Measurements from ENCODE around the gene IFIT5.

Gene IFIT5

GRCh38 chr10:89425000-89425399, 10.6 kb downstream of the IFIT5 start:
- TF ChIP-seq, protein P1, sequence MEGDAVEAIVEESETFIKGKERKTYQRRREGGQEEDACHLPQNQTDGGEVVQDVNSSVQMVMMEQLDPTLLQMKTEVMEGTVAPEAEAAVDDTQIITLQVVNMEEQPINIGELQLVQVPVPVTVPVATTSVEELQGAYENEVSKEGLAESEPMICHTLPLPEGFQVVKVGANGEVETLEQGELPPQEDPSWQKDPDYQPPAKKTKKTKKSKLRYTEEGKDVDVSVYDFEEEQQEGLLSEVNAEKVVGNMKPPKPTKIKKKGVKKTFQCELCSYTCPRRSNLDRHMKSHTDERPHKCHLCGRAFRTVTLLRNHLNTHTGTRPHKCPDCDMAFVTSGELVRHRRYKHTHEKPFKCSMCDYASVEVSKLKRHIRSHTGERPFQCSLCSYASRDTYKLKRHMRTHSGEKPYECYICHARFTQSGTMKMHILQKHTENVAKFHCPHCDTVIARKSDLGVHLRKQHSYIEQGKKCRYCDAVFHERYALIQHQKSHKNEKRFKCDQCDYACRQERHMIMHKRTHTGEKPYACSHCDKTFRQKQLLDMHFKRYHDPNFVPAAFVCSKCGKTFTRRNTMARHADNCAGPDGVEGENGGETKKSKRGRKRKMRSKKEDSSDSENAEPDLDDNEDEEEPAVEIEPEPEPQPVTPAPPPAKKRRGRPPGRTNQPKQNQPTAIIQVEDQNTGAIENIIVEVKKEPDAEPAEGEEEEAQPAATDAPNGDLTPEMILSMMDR (IDR thresholded peaks at IDR 0.05; ENCODE audit: low read depth, low read length, missing control alignments): no peak
- no peak for DNase-seq
- in situ Hi-C loops (cut with HindIII; ENCODE audit: low pct_ligation_motif_present, low sequenced_read_pairs): no loop called here
- H3K27ac ChIP-seq: no peak overlapping the region
- H3K27me3 ChIP-seq (replicated peaks): no peaks in the 10 kb centered on the region
- H3K36me3 ChIP-seq (replicated peaks): no peaks in the 10 kb centered on the region
- H3K4me3 ChIP-seq (ENCODE audit: low read depth, low read length): no peak overlapping the region

DNA sequence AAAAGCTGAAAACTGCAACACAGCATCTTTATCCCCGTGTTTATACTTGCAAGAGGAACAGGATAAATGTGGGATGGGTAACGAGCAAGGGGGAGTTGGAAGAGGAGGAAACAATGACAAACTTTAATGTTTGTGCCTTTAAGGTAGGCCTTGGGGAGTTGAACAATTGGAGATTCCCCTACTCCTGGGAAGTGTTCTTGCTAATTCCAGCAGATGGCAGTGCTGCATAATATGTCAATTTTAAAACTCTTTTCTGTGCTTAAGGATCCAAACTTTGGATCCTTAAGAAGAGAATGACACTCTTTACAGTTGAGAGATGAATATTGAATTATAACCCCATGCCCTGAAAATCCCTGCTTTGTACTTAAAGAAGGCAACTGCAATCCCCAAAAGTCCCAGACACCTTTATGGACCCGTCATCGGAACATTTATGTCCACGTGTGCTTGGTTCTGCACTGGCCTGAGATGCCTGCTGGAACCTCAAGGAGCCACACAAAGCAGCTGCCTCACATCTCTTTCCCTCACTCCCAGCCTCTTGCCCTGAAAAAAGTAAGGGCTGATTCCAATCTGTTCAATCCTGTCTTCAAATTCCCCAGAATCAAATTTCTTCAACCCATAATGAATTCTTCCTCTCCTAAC, 12.0 kb downstream of the IFIT5 start:
- in situ Hi-C loops (cut with HindIII; ENCODE audit: low pct_ligation_motif_present, low sequenced_read_pairs): no loop called here
- no peak overlapping the region for H3K27ac ChIP-seq
- TF ChIP-seq, protein P1 (IDR thresholded peaks at IDR 0.05; ENCODE audit: low read depth, low read length, missing control alignments): peak; percentile 74
- no peaks in the 10 kb centered on the region for H3K36me3 ChIP-seq (replicated peaks)
- H3K4me3 ChIP-seq (ENCODE audit: low read depth, low read length): no peak overlapping the region
- peak; percentile 51 for DNase-seq
- H3K27me3 ChIP-seq (replicated peaks): no peaks in the 10 kb centered on the region

GRCh38 chr10:89427629-89428028, 13.3 kb downstream of the IFIT5 start:
- peak; percentile 76 for DNase-seq

GRCh38 chr10:89428877-89429276, 14.5 kb downstream of the IFIT5 start:
- Histone ChIP-seq H3K27me3 (replicated peaks) (no peaks in the 10 kb centered on the region), H3K4me3 (ENCODE audit: low read depth, low read length) (no peak overlapping the region), H3K27ac (no peak overlapping the region), H3K36me3 (replicated peaks) (no peaks in the 10 kb centered on the region)
- TF ChIP-seq, protein P1 (IDR thresholded peaks at IDR 0.05; ENCODE audit: low read depth, low read length, missing control alignments): no peak
- DNase-seq: no peak
- in situ Hi-C loops (cut with HindIII; ENCODE audit: low pct_ligation_motif_present, low sequenced_read_pairs): no loop called here

More at GRCh38 chr10:89427629-89428028, 13.3 kb downstream of the IFIT5 start:
- TF ChIP-seq, protein P1 (IDR thresholded peaks at IDR 0.05; ENCODE audit: low read depth, low read length, missing control alignments): no peak
- Histone ChIP-seq H3K4me3 (ENCODE audit: low read depth, low read length) (no peak overlapping the region), H3K27me3 (replicated peaks) (no peaks in the 10 kb centered on the region), H3K27ac (peak overlapping the region; percentile 62), H3K36me3 (replicated peaks) (no peaks in the 10 kb centered on the region)
- in situ Hi-C loops (cut with HindIII; ENCODE audit: low pct_ligation_motif_present, low sequenced_read_pairs): no loop called here

DNA sequence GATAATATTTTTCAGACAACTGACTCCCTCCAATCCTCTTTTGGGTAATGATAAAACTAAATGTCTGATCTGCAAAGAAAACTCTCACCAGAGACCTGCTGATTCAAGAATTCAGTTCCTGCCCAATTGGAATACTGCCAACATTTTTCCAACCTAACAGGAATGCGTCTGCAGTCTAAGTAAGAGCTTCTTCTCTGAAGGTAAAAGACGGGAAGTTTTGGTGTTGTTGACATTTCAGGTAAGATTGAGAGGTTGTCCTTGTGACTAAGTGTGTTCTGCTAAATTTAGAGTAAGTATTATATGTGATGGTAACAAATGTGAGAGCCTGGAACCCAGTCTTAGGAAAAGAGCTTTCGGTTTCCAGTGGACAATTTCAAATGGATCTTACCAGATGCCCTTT, 17.6 kb downstream of the IFIT5 start:
- DNase-seq: peak; percentile 55
- no peak overlapping the region for H3K4me3 ChIP-seq (ENCODE audit: low read depth, low read length)
- TF ChIP-seq, protein P1 (IDR thresholded peaks at IDR 0.05; ENCODE audit: low read depth, low read length, missing control alignments): no peak
- no peaks in the 10 kb centered on the region for H3K36me3 ChIP-seq (replicated peaks)
- H3K27me3 ChIP-seq (replicated peaks): no peaks in the 10 kb centered on the region
- in situ Hi-C loops (cut with HindIII; ENCODE audit: low pct_ligation_motif_present, low sequenced_read_pairs): no loop called here
- H3K27ac ChIP-seq: no peak overlapping the region

- Histone ChIP-seq H3K27me3 (replicated peaks) (no peaks in the 10 kb centered on the region), H3K4me3 (ENCODE audit: low read depth, low read length) (no peak overlapping the region), H3K36me3 (replicated peaks) (no peaks in the 10 kb centered on the region), H3K27ac (no peak overlapping the region)
- no peak for DNase-seq
- TF ChIP-seq, protein P1 (IDR thresholded peaks at IDR 0.05; ENCODE audit: low read depth, low read length, missing control alignments): no peak
- in situ Hi-C loops (cut with HindIII; ENCODE audit: low pct_ligation_motif_present, low sequenced_read_pairs): no loop called here
These were observed 24.2 kb downstream of the IFIT5 start for GRCh38 chr10:89438525-89438924.
